ENCODE data around the gene CFAP20DC. TPM values are rescaled to one million over a fixed set of nuclear protein-coding genes. Genes with fewer than 3 reads are reported as not detected.
"Not testable (repeated sequence)": the region's sequence is repeated elsewhere in the genome, so short reads cannot be mapped to it uniquely, and the experiment has no call there.

The CFAP20DC gene
- total and polyA plus RNA-seq, 2 experiments from 2014 or later, result 7.4 to 11.4 TPM

GRCh38 chr3:58697561-58697960 lies 352.3 kb downstream of the CFAP20DC start:
- no peak for ATAC-seq
- no peaks in the 10 kb centered on the region for H3F3A ChIP-seq (replicated peaks; ENCODE audit: low read depth)
- H3K4me1 Mint-ChIP-seq, result no peaks in the 10 kb centered on the region
- peaks cover 26% of the 10 kb centered on the region for H3K9me2 ChIP-seq (ENCODE audit: insufficient read depth)
- H3K9me3 Mint-ChIP-seq, result peaks cover 34% of the 10 kb centered on the region
- H3K4me2 ChIP-seq, result no peak overlapping the region
- no peak for DNase-seq (ENCODE audit: low spot score)
- H3K27ac Mint-ChIP-seq, result no peak overlapping the region
- no peaks in the 10 kb centered on the region for H3K79me2 ChIP-seq (replicated peaks; ENCODE audit: insufficient read depth)
- H3K36me3 ChIP-seq (ENCODE audit: insufficient read depth), result peaks cover 3% of the 10 kb centered on the region; the same call in 1 of the 2 replicates
- H4K20me1 ChIP-seq (replicated peaks; ENCODE audit: insufficient read depth), result no peaks in the 10 kb centered on the region
- H3K4me1 ChIP-seq (ENCODE audit: insufficient read depth), result no peaks in the 10 kb centered on the region
- H3K27ac ChIP-seq (ENCODE audit: low read depth), result no peak overlapping the region
- H3K27me3 Mint-ChIP-seq (ENCODE audit: insufficient read depth, low read depth, poor library complexity), result no peaks in the 10 kb centered on the region
- H3K27me3 ChIP-seq (ENCODE audit: insufficient read depth), result no peaks in the 10 kb centered on the region
- TF ChIP-seq ZNF462 (CRISPR knock-in tag; IDR thresholded peaks at IDR 0.05) (no peak), ZNF114 (CRISPR knock-in tag; IDR thresholded peaks at IDR 0.05) (no peak), JUNB (IDR thresholded peaks at IDR 0.05; ENCODE audit: unreplicated experiment) (no peak), CTCF (conservative IDR thresholded peaks at IDR 0.05; ENCODE audit: low read depth in 2 of 2) (no peak), EZH2 (IDR thresholded peaks at IDR 0.05; ENCODE audit: low read depth, unreplicated experiment) (no peak)
- H3K4me3 ChIP-seq, result no peak overlapping the region
- H3K4me3 Mint-ChIP-seq, result no peak overlapping the region
- H3K36me3 Mint-ChIP-seq (ENCODE audit: low read depth), result peaks cover 17% of the 10 kb centered on the region; the same call in 2 of the 3 replicates
- no peak overlapping the region for H2AFZ ChIP-seq

GRCh38 chr3:58696813-58697212 lies 353.0 kb downstream of the CFAP20DC start:
- H3K36me3 Mint-ChIP-seq (ENCODE audit: low read depth), result peaks cover 21% of the 10 kb centered on the region; the same call in 2 of the 3 replicates
- not testable (repeated sequence) for H3K4me3 ChIP-seq; H4K20me1 ChIP-seq (replicated peaks; ENCODE audit: insufficient read depth); H3K4me2 ChIP-seq; H3F3A ChIP-seq (replicated peaks; ENCODE audit: low read depth); H3K4me3 Mint-ChIP-seq; H3K79me2 ChIP-seq (replicated peaks; ENCODE audit: insufficient read depth); H3K27ac Mint-ChIP-seq; H3K27me3 Mint-ChIP-seq (ENCODE audit: insufficient read depth, low read depth, poor library complexity); H3K4me1 ChIP-seq (ENCODE audit: insufficient read depth); DNase-seq (ENCODE audit: low spot score); ATAC-seq; H3K27ac ChIP-seq (ENCODE audit: low read depth); H2AFZ ChIP-seq; H3K36me3 ChIP-seq (ENCODE audit: insufficient read depth); H3K27me3 ChIP-seq (ENCODE audit: insufficient read depth); H3K4me1 Mint-ChIP-seq
- H3K9me3 Mint-ChIP-seq, result peaks cover 36% of the 10 kb centered on the region
- H3K9me2 ChIP-seq (ENCODE audit: insufficient read depth), result peaks cover 26% of the 10 kb centered on the region
